Thoracic aorta (tissue), 2 donors: Measurements from ENCODE around the gene ZSCAN20. TPM values are rescaled to one million over a fixed set of nuclear protein-coding genes. Genes with fewer than 3 reads are reported as not detected.

Experiments
- ATAC-seq: fragments of 150-250 bp; one replicate; pipeline ENCODE4 v1.8.0; 2017; ENCODE audit warnings: low read depth; ENCODE audit not compliant: insufficient number of reproducible peaks, low FRiP score
- DNase-seq: peaks from one replicate; pipeline ENCODE4 v3.0.0-alpha.2; 2020; ENCODE audit warnings: low spot score
- H3K27ac ChIP-seq, 2 donors: fragments of 200-600 bp; sonication (generic); 1 replicate in 1 of 2; 2 replicates in 1 of 2; pipeline ENCODE4 v1.5.1; 2016; ENCODE audit warnings: mild to moderate bottlenecking in 2 of 2, moderate library complexity in 2 of 2
- H3K27me3 ChIP-seq: fragments of 200-600 bp; sonication (generic); replicated peaks from 2 replicates; pipeline ENCODE4 v1.6.0; 2016; ENCODE audit warnings: mild to moderate bottlenecking; ENCODE audit not compliant: insufficient read depth
- H3K36me3 ChIP-seq: fragments of 200-600 bp; sonication (generic); one replicate; pipeline ENCODE4 v1.5.1; 2016
- H3K4me1 ChIP-seq, 2 donors: fragments of 200-600 bp; sonication (generic); 1 replicate in 1 of 2; 2 replicates in 1 of 2; pipeline versions ENCODE4 v1.5.1 to v1.6.0; 2016; ENCODE audit warnings: low read depth in 2 of 2, mild to moderate bottlenecking in 1 of 2; ENCODE audit not compliant: control insufficient read depth in 1 of 2
- H3K4me3 ChIP-seq: fragments of 200-600 bp; sonication (generic); 2 replicates; pipeline ENCODE4 v1.5.1; 2016; ENCODE audit warnings: mild to moderate bottlenecking
- H3K9me3 ChIP-seq: fragments of 200-600 bp; sonication (generic); 2 replicates; pipeline ENCODE4 v1.5.1; 2016
- total RNA-seq, 2 donors: library from RNA; depleted of rRNA; stranded (reverse); fragments of >200 nt; gene quantifications; one replicate each; pipeline versions ENCODE4 v1.1.0 to v1.2.3, GENCODE V29; 2016
- TF ChIP-seq, protein P1 (sequence below): fragments of 200-600 bp; sonication (generic); IDR thresholded peaks from one replicate; pipeline ENCODE4 v1.5.1; 2019; ENCODE audit warnings: antibody characterized with exemption

Gene ZSCAN20
- total RNA-seq, 2 donors from 2014 or later: 7.6 to 15.4 TPM

DNA sequence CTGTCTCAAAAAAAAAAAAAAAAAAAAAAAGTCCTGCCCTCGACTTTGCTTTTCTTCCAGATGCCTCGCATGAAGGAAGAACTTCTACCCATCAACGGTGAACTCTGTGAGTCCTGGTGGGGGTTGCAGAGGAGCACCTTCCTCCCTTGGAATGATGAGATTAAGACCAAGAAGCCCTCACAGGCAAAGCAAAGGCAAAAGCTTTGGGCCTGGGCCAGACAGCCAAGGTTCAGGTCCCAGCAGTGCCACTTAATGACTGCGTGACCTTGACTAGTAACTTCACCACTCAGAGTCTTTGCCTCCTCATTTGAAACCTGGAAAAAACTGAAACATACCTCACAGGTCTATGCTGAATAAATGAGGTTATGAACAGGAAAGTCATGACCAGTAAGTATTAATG, 55.5 kb downstream of the ZSCAN20 start:
- no peak for ATAC-seq
- no peak overlapping the region for H3K4me3 ChIP-seq
- no peak for DNase-seq
- H3K9me3 ChIP-seq: no peaks in the 10 kb centered on the region
- no peaks in the 10 kb centered on the region for H3K36me3 ChIP-seq
- no peaks in the 10 kb centered on the region for H3K27me3 ChIP-seq
- TF ChIP-seq, protein P1, sequence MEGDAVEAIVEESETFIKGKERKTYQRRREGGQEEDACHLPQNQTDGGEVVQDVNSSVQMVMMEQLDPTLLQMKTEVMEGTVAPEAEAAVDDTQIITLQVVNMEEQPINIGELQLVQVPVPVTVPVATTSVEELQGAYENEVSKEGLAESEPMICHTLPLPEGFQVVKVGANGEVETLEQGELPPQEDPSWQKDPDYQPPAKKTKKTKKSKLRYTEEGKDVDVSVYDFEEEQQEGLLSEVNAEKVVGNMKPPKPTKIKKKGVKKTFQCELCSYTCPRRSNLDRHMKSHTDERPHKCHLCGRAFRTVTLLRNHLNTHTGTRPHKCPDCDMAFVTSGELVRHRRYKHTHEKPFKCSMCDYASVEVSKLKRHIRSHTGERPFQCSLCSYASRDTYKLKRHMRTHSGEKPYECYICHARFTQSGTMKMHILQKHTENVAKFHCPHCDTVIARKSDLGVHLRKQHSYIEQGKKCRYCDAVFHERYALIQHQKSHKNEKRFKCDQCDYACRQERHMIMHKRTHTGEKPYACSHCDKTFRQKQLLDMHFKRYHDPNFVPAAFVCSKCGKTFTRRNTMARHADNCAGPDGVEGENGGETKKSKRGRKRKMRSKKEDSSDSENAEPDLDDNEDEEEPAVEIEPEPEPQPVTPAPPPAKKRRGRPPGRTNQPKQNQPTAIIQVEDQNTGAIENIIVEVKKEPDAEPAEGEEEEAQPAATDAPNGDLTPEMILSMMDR: no peak
- H3K4me1 ChIP-seq: no peaks in the 10 kb centered on the region
- no peak overlapping the region for H3K27ac ChIP-seq

DNA sequence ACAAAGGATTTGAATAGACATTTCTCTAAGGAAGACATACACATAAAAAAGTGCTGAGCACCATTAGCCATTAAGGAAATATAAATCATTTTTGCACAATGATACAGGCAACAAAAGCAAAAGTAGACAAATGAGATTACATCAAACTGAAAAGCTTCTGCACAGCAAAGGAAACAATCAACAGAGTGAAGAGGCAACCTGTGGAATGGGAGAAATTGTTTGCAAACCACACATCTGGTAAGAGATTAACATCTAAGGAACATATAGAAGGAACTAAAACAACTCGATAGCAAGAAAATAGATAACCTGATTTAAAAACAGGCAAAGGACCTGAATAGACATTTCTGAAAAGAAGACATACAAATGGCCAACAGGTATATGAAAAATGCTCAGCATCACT, 57.5 kb downstream of the ZSCAN20 start:
- H3K9me3 ChIP-seq: no peaks in the 10 kb centered on the region
- H3K27ac ChIP-seq: no peak overlapping the region
- H3K27me3 ChIP-seq: no peaks in the 10 kb centered on the region
- no peak overlapping the region for H3K4me3 ChIP-seq
- H3K4me1 ChIP-seq: no peaks in the 10 kb centered on the region
- ATAC-seq: no peak
- TF ChIP-seq, protein P1: no peak
- H3K36me3 ChIP-seq: no peaks in the 10 kb centered on the region
- DNase-seq: no peak

DNA sequence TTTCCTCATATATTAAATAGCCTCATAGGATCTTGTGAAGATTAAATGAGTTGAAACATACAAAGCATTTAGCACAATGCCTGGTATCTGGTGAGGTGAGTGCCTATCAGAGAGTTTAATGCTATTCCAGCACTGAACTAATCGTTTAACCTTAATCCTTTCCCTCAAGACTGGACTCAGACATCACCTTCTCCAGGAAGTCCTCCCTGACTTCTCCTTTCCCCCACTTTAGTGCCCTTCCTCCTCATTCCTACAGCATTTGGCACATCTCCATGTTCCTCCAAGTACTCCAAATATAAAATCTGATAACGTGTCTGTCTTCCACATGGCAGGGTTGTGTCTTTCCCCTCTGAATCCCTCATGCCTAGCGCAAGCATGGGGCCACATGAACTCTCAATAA, 59.8 kb downstream of the ZSCAN20 start:
- Histone ChIP-seq H3K36me3 (no peaks in the 10 kb centered on the region), H3K4me1 (no peaks in the 10 kb centered on the region), H3K9me3 (no peaks in the 10 kb centered on the region), H3K4me3 (no peak overlapping the region), H3K27me3 (no peaks in the 10 kb centered on the region), H3K27ac (no peak overlapping the region)
- ATAC-seq (no peak), DNase-seq (no peak)
- TF ChIP-seq, protein P1: no peak

DNA sequence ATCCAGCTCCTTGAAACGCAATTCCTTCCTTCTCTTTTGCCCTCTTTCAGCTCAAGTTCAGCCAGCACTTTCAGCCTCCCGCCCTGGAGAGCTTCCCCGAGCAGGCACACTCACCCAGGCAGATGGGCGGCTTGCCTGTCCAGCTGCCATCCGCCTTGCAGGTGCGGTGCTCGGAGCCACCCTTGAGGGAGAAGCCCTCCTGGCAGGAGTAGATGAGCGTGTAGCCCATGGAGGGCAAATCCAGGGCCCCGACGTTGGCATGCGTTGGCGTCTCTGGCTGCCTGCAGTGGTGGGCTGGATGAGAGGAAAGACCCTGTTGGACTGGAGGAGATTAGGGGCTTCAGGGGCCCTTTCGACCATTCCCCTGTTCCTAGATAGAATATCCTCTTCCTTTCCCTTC, 60.5 kb downstream of the ZSCAN20 start:
- H3K27me3 ChIP-seq: no peaks in the 10 kb centered on the region
- DNase-seq (no peak), ATAC-seq (no peak)
- TF ChIP-seq, protein P1: no peak
- no peaks in the 10 kb centered on the region for H3K9me3 ChIP-seq
- no peaks in the 10 kb centered on the region for H3K4me1 ChIP-seq
- no peak overlapping the region for H3K27ac ChIP-seq
- no peak overlapping the region for H3K4me3 ChIP-seq
- no peaks in the 10 kb centered on the region for H3K36me3 ChIP-seq

DNA sequence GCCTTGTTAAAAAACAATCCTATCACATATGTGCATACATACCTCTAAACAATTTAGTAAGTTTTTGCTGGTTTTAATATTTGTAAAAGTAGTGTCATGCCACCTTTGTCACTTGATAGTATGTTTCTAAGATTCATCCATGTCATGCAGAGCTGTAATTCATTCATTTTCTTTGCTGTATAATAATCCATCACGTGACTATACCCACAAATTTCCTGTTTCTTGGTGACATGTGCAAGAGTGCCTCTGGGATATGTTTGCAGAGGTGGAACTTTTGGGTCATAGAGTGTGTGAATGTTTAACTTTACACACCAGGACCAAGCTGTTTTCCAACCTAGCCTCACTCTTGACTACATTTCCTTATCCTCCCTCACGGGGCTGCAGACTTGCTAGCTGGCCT, 62.9 kb downstream of the ZSCAN20 start:
- no peaks in the 10 kb centered on the region for H3K9me3 ChIP-seq
- no peak overlapping the region for H3K4me3 ChIP-seq
- H3K27me3 ChIP-seq: no peaks in the 10 kb centered on the region
- ATAC-seq (no peak), DNase-seq (no peak)
- no peaks in the 10 kb centered on the region for H3K4me1 ChIP-seq
- TF ChIP-seq, protein P1: no peak
- no peaks in the 10 kb centered on the region for H3K36me3 ChIP-seq
- no peak overlapping the region for H3K27ac ChIP-seq
